Astrocyte of the spinal cord (primary cell): ENCODE results near the gene VOPP1.
A peak's percentile ranks its signal among the peaks of the same experiment; 100 is the strongest.

Source experiments
- DNase-seq: peaks from one replicate; pipeline ENCODE4 v3.0.0; 2011; ENCODE audit warnings: low read depth, low spot score
- H3K4me3 ChIP-seq: 2 replicates; pipeline ENCODE4 v1.5.1; 2011; ENCODE audit warnings: low read depth, mild to moderate bottlenecking, low read length, moderate library complexity
- in situ Hi-C: cut with HindIII; loops from 2 replicates; pipeline ENCODE4 v1.10.0; 2017; ENCODE audit warnings: low sequenced_read_pairs
- TF ChIP-seq, protein P1 (sequence below): IDR thresholded peaks from 2 replicates; pipeline ENCODE4 v1.5.1; 2012; ENCODE audit warnings: low read depth, mild to moderate bottlenecking, low read length, inconsistent platforms

The VOPP1 gene

DNA sequence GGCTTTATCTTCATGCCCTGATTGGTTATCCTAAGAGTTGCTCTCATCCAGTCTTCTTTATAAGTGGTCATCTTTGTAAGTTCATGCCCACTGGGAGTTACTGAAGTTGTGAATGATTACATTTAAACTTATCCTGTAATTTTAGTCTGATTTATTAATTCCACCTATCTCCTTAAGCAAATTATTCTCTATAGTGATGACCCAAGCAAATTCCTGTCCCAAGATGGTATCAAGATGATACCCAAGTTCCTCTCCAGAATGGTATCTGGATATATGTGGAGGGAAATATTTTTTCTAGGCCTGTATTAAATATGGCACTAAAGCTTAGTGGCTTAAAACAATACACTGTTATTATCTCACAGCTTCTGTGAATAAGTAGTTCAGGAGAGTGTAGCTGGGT, 22.6 kb upstream of the VOPP1 start:
- no peak overlapping the region for H3K4me3 ChIP-seq

DNA sequence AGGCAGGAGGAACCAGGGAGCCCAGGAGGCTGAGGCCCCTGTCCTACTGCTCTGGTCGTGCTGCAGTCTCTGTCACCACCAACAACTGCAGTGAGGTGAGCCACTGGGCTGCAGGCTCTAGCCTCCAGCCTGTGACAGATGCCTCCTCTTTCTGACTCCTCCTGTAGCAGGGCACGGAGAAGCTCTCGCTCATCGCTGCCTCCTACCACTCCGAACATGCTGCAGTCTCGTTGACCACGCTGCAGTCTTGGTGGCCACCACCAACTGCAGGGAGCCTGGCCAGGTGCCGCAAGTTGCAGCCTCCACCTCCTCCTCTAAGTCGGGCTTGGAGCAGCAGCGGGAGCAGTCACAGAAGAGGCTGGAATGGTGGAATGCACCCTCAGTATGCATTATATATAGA, 22.1 kb upstream of the VOPP1 start:
- DNase-seq, result no peak
- TF ChIP-seq, protein P1, sequence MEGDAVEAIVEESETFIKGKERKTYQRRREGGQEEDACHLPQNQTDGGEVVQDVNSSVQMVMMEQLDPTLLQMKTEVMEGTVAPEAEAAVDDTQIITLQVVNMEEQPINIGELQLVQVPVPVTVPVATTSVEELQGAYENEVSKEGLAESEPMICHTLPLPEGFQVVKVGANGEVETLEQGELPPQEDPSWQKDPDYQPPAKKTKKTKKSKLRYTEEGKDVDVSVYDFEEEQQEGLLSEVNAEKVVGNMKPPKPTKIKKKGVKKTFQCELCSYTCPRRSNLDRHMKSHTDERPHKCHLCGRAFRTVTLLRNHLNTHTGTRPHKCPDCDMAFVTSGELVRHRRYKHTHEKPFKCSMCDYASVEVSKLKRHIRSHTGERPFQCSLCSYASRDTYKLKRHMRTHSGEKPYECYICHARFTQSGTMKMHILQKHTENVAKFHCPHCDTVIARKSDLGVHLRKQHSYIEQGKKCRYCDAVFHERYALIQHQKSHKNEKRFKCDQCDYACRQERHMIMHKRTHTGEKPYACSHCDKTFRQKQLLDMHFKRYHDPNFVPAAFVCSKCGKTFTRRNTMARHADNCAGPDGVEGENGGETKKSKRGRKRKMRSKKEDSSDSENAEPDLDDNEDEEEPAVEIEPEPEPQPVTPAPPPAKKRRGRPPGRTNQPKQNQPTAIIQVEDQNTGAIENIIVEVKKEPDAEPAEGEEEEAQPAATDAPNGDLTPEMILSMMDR, result no peak
- in situ Hi-C loops, result no loop called here
- H3K4me3 ChIP-seq, result no peak overlapping the region

More for the DNA sequence above, 22.6 kb upstream of the VOPP1 start:
- TF ChIP-seq, protein P1, result no peak
- DNase-seq, result no peak
- in situ Hi-C loops, result no loop called here

DNA sequence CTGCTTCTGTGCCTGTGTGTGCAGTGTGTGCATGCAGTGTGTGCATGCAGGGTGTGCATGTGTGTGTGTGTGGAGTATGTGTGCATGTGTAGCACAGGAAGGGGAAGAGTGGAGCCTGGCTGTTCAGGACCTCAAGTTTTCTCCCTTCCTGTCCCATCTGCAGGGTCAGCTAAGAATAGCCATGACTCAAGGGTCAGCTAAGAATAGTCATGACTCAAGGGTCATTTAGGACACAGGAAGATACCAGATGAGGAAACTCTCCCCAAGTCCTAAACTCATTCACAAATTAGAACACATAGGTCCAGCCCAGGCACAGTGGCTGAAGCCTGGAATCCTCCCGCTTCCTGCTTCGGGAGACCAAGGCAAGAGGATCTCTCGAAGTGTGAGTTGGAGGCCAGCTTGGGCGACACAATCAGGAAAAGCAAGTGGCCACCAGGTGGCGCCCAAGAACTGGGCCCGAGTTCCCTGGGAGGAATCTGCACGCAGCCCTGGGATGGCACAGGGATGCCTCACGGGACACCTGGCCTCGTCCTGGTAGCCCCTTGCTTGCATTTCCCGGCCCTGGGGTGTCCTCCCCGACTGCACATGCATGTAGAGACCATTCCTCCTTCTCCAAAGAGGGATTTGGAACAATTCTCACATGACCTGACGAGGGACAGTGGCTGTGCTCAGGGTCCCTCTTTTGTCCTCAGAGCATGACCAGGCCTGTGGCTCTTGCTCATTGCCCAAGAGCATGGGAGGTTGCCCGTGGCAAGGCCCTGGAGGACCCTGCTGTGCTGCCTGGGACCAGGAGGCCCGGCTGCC, 21.4 kb upstream of the VOPP1 start:
- no peak overlapping the region for H3K4me3 ChIP-seq
- in situ Hi-C loops, result no loop called here
- DNase-seq, result peak; percentile 41
- TF ChIP-seq, protein P1, result peak; percentile 77

DNA sequence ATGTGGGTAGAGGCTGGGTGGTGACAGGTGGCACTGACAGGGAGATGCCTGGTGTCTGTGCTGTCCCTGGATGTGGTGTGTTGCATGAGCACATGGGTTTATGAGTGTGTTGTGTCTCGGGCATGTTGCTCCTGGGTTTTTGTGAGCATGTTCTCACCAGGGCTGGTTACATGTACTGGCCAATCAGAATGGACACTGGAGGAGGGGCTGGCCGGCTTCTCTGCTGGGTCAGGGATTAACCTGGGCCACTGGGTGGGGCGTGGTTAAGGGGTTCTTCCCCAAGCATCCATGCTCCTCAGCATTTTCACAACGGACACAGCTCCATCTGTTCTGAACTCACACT, 20.8 kb upstream of the VOPP1 start:
- H3K4me3 ChIP-seq, result no peak overlapping the region
- in situ Hi-C loops, result no loop called here
- DNase-seq, result no peak
- TF ChIP-seq, protein P1, result no peak

DNA sequence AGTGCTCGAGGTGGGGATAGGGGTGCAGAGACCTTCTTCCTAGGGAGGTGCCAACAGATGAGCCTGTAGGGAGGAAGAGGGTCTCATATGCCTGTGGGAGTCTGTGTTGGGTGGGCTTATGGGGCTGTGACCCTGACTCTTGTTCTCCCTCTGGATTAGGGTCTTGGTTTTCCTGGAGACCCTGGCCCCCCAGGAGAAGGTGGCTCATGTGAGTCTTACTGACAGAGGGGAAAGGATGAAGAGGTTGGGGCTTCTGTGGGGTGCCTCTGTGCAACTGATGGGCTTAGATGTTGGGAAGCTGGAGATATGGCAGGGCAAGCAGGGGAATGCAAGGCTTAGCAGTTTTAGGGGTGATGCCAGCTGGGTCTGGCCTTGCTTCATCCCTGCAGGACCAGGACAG, 20.2 kb upstream of the VOPP1 start:
- TF ChIP-seq, protein P1, result no peak
- in situ Hi-C loops, result no loop called here
- no peak for DNase-seq
- H3K4me3 ChIP-seq, result no peak overlapping the region

DNA sequence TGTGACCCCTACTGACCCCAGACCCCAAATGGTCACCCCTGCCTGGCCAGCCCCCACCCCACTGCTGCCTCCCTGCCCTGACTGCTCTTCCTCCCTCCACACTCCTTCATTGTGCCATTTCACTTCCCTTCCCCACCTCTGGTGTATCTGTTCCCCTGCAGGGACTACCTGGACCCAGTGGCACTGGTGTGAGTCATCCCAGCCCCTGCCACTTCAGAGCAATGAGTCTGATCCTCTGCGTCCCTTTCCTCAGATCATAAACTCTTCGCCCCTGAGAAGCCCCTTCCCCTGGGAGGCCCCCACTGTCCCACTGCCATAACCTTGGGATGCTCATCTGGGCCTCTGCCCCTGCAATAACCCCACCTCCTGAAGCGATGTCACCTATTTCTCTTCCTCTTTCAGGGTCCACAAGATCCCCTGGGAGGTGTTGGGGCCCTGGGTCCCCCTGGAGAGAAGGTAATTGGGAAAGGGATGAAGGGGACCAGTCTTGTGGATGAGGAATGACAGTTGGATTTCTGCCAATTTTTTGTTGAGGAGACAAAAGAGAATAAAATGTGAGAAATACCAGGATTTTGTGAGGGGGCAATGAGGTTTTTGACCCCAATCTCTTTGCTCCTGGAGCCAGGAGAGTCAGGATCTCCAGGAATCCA, 19.1 kb upstream of the VOPP1 start:
- H3K4me3 ChIP-seq, result no peak overlapping the region
- TF ChIP-seq, protein P1, result no peak
- in situ Hi-C loops, result no loop called here
- DNase-seq, result no peak
